T-helper 2 cell treated with Interferon-gamma antibody and Interleukin-4, amounts not matched to agents 100 ng/mL and 5 ng/mL, for 36 hours (primary cell): Measurements from ENCODE around the gene CLDN34. TPM values are rescaled to one million over a fixed set of nuclear protein-coding genes. Genes with fewer than 3 reads are reported as not detected.

Source experiments
- intact Hi-C: fragments of 100-400 bp; cut with micrococcal nuclease; formaldehyde crosslinking; loops from one replicate; pipeline ENCODE4 v1.15.1; 2023
- total RNA-seq: library from RNA; stranded (reverse); gene quantifications from 2 replicates; pipeline ENCODE4 v1.2.3, GENCODE V29; 2022

The CLDN34 gene
- not detected in 2 replicates for total RNA-seq

- intact Hi-C loops = no loop called here
Measured at GRCh38 chrX:9966775-9967408, at the start of gene CLDN34. CLDN34 (plus strand) TSS chrX:9967358; CDS start chrX:9967358, 0 bp downstream.

GRCh38 chrX:9917861-9918260 is 49.3 kb upstream of the CLDN34 start:
- intact Hi-C loops = no loop called here

- intact Hi-C loops = no loop called here
Measured at GRCh38 chrX:9919632-9920172, 47.5 kb upstream of the CLDN34 start.

GRCh38 chrX:9921407-9921806 is 45.8 kb upstream of the CLDN34 start:
- intact Hi-C loops = no loop called here

- intact Hi-C loops = no loop called here
Measured at GRCh38 chrX:9923357-9923756, 43.8 kb upstream of the CLDN34 start.

GRCh38 chrX:9926002-9926401 is 41.2 kb upstream of the CLDN34 start:
- intact Hi-C loops = no loop called here

- intact Hi-C loops = no loop called here
Measured at GRCh38 chrX:9927698-9928482, 39.3 kb upstream of the CLDN34 start.

GRCh38 chrX:9935436-9935835 is 31.7 kb upstream of the CLDN34 start:
- intact Hi-C loops = no loop called here

GRCh38 chrX:9937761-9938160 is 29.4 kb upstream of the CLDN34 start:
- intact Hi-C loops = no loop called here

GRCh38 chrX:9938516-9938915 is 28.6 kb upstream of the CLDN34 start:
- intact Hi-C loops = no loop called here

GRCh38 chrX:9940421-9940820 is 26.7 kb upstream of the CLDN34 start:
- intact Hi-C loops = no loop called here

- intact Hi-C loops = no loop called here
Measured at GRCh38 chrX:9942086-9942485, 25.1 kb upstream of the CLDN34 start.

- intact Hi-C loops = no loop called here
Measured at GRCh38 chrX:9943420-9943819, 23.7 kb upstream of the CLDN34 start.

GRCh38 chrX:9947131-9947794 is 19.9 kb upstream of the CLDN34 start:
- intact Hi-C loops = no loop called here

GRCh38 chrX:9948406-9948805 is 18.8 kb upstream of the CLDN34 start:
- intact Hi-C loops = no loop called here

GRCh38 chrX:9952300-9952699 is 14.9 kb upstream of the CLDN34 start:
- intact Hi-C loops = no loop called here

GRCh38 chrX:9953396-9953795 is 13.8 kb upstream of the CLDN34 start:
- intact Hi-C loops = no loop called here

GRCh38 chrX:9955506-9955905 is 11.7 kb upstream of the CLDN34 start:
- intact Hi-C loops = no loop called here

- intact Hi-C loops = no loop called here
Measured at GRCh38 chrX:9957743-9958142, 9.4 kb upstream of the CLDN34 start.

GRCh38 chrX:9958183-9958582 is 9.0 kb upstream of the CLDN34 start:
- intact Hi-C loops = no loop called here

- intact Hi-C loops = no loop called here
Measured at GRCh38 chrX:9961750-9962149, 5.4 kb upstream of the CLDN34 start.

- intact Hi-C loops = no loop called here
Measured at GRCh38 chrX:9977635-9978034, 10.5 kb downstream of the CLDN34 start.
